ENCODE measurements around the gene LCTL.

DNA sequence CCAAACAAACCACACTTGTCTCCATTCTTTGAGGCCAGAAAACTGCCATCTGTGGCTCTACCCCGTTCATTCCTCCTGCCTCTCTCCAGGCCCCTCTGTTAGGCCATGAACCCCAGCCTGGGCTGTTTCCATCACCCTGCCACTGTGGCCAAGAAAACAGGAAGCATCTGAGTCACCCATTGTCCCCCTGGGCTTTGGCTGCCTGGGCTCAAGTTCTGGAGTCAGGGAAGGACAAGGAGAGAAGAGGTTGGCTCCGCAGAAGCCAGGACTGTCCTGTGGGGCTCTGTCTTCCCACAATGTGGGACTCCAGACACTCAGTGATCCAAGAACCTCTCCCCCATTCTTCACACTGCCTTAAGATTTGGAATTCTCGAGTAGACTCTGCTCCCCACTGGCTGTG is 14.8 kb upstream of the LCTL start:
- TF ChIP-seq, protein P1, sequence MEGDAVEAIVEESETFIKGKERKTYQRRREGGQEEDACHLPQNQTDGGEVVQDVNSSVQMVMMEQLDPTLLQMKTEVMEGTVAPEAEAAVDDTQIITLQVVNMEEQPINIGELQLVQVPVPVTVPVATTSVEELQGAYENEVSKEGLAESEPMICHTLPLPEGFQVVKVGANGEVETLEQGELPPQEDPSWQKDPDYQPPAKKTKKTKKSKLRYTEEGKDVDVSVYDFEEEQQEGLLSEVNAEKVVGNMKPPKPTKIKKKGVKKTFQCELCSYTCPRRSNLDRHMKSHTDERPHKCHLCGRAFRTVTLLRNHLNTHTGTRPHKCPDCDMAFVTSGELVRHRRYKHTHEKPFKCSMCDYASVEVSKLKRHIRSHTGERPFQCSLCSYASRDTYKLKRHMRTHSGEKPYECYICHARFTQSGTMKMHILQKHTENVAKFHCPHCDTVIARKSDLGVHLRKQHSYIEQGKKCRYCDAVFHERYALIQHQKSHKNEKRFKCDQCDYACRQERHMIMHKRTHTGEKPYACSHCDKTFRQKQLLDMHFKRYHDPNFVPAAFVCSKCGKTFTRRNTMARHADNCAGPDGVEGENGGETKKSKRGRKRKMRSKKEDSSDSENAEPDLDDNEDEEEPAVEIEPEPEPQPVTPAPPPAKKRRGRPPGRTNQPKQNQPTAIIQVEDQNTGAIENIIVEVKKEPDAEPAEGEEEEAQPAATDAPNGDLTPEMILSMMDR (IDR thresholded peaks at IDR 0.05; ENCODE audit: low read length) = no peak
- TF ChIP-seq EZH2 (IDR thresholded peaks at IDR 0.05; ENCODE audit: borderline replicate concordance, low read length) = no peak

All from OCI-LY1 (cell line).